ENCODE data around the gene MAPKAP1.
"Not testable (repeated sequence)": the region's sequence is repeated elsewhere in the genome, so short reads cannot be mapped to it uniquely, and the experiment has no call there.

Gene MAPKAP1

DNA sequence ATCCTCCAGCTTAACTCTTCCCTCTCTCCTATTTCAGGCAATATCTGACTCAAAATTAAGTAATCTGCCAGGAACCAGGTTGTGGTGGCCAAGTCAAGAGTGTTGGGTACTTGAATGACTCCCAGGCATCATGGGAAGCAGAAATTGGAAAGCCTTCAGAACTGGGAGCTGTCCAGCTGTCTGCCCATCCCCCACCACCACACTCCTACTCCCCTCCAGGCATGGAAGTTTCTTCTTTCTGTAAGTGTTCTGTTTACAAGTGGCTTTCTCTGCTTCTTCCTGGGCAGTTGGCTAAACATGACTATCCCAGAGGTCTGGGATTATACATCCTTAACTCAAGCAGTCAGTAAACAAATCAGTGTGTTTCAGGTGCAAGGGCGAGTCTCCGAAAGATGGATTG is 25.6 kb upstream of the MAPKAP1 start:
- no peak for DNase-seq (ENCODE audit: low spot score)

GRCh38 chr9:125730168-125730567 is 23.2 kb upstream of the MAPKAP1 start:
- DNase-seq (ENCODE audit: low spot score), result no peak

- DNase-seq (ENCODE audit: low spot score), result no peak
Observed at GRCh38 chr9:125726456-125727132, 19.6 kb upstream of the MAPKAP1 start.

- DNase-seq (ENCODE audit: low spot score), result no peak
Observed at GRCh38 chr9:125707472-125707804, 430 bp upstream of the MAPKAP1 start.

GRCh38 chr9:125705893-125706292 is 1.1 kb downstream of the MAPKAP1 start:
- DNase-seq (ENCODE audit: low spot score), result no peak

DNA sequence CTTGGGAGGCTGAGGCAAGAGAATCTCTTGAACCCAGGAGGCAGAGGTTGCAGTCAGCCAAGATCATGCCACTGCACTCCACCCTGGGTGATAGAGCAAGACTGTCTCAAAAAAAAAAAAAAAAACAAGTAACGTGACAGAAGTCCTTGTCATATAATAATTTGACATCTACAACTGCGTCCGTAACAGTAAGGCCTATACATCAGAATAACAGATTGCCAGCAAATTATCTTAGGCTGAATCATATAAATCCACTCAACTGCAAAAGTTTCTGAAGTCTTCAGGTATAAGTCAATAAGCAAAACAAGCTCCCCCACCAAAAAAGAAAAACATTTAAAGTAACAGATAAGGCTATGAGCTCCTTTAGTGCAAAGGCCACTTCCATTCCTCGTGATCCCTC is 3.3 kb downstream of the MAPKAP1 start:
- no peak for DNase-seq (ENCODE audit: low spot score)

DNA sequence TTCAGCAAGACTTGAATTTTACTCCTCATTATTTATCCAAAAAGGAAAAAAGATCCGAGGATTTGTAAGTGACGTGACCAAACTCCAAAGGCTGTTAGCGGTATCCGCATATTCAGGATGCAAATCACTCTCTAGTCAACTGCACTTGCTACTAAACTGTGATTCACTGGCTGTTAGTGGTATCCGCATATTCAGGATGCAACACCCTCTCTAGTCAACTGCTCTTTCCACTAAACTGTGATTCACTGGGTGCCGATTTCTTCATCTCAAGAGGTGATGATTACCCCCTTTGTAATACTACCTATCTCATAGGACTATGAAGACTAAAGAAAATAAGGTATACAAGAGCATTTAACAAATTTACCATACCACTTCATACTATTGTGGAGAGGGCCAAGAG is 5.7 kb downstream of the MAPKAP1 start:
- no peak for DNase-seq (ENCODE audit: low spot score)

DNA sequence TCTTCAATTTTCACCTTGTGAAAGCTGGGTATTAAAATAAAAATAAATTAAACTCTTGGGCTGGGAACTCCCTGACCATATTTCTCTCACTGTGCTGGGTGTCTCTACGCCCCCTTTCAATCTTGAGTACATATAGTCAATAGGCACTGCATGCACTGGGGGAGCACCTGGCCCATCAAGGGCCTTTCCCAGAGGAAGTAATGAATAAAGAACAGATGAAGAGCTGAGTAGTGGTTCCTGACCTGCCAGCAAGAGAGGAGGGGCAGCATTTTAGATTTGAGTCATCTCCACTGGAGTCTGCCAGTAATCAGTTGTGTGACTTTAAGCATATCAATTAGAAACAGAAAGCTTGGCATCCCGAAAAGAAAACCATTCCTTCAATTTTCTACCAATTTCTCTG is 6.2 kb downstream of the MAPKAP1 start:
- no peak for DNase-seq (ENCODE audit: low spot score)

DNA sequence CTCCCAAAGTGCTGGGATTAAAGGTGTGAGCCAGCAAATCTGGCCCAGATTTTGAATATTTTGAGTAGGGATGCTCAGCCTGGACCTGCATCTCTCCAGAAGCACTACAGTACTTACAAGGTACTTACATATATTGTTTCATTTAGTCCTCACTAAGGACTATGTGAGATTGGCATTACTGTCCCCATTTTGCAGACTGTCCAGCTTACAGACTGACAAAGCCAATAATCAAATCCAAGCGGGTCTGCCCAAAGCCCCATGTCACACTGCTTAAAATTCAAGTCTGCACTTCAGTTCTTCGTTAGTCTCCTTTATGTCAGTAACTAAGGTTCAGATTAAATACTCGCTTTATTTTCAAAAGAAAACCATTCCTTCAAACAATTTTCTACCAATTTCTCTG is 7.1 kb downstream of the MAPKAP1 start:
- no peak for DNase-seq (ENCODE audit: low spot score)

DNA sequence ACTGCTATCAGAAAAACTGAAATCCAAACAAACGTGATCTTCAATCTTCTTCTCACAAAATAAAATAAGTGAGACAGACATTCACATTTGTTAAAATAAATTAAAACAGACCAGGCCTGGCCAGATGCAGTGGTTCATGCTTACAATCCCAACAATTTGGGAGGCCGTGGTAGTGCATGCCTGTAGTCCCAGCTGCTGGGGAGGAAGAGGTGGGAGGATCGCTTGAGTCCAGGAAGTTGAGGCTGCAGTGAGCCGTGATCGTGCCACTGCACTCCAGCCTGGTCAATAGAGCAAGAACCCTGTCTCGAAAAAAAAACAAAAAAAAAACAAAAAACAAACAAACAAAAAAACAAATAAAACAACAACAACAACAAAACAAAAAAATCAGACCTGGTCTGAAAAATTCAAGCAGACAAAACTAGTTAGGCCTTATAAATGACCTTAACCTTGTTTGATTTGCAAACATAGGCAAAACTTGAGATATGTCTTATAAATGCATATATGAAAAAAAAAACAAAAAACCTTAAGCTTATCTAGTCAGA is 10.8 kb downstream of the MAPKAP1 start:
- no peak for DNase-seq (ENCODE audit: low spot score)

GRCh38 chr9:125695548-125695947 is 11.5 kb downstream of the MAPKAP1 start:
- DNase-seq (ENCODE audit: low spot score), result not testable (repeated sequence)

- DNase-seq (ENCODE audit: low spot score), result no peak
Observed at GRCh38 chr9:125694478-125694877, 12.5 kb downstream of the MAPKAP1 start.

DNA sequence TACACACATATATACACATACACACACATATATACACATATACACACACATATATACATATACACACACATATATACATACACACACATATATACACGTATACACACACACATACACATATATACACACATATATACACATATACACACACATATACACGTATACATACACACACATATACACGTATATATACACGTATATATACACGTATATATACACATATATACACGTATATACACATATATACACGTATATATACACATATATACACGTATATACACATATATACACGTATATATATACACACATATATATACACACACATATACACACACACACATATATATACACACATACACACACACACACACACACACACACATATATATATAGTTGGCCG is 13.5 kb downstream of the MAPKAP1 start:
- not testable (repeated sequence) for DNase-seq (ENCODE audit: low spot score)

DNA sequence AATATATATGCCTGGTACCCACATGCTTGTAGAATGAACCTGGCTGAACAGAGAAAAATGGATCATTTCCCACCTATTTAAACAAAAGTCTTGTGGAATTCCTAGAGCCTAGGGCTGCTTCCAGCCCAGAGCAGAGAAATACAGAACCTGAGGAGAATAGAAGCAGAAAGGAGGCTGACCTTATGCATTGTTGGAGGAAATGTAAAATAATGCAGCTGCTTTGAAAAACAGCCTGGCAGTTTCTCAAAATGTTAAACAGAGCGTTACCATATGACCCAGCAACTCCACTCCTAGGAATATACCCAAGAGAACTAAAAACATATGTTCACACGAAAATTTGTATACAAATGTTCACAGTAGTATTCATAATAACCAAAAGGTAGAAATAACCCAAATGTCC is 15.1 kb downstream of the MAPKAP1 start:
- no peak for DNase-seq (ENCODE audit: low spot score)

DNA sequence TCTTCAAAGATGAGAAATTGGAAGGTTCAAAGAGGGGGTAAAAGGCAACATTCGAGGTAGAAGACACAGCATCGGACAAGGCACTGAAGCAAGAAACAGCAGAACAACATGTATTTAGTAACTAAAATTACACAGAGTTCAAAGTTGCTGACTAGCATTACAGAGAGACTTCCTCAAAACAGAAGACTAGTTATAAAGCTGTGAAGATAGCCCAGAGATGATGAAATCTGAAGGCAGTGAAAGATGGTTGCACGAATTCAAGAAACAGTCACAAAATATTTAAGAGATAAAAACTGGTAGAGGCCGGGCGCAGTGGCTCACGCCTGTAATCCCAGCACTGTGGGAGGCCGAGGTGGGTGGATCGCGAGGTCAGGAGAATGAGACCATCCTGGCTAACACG is 16.3 kb downstream of the MAPKAP1 start:
- DNase-seq (ENCODE audit: low spot score), result no peak

DNA sequence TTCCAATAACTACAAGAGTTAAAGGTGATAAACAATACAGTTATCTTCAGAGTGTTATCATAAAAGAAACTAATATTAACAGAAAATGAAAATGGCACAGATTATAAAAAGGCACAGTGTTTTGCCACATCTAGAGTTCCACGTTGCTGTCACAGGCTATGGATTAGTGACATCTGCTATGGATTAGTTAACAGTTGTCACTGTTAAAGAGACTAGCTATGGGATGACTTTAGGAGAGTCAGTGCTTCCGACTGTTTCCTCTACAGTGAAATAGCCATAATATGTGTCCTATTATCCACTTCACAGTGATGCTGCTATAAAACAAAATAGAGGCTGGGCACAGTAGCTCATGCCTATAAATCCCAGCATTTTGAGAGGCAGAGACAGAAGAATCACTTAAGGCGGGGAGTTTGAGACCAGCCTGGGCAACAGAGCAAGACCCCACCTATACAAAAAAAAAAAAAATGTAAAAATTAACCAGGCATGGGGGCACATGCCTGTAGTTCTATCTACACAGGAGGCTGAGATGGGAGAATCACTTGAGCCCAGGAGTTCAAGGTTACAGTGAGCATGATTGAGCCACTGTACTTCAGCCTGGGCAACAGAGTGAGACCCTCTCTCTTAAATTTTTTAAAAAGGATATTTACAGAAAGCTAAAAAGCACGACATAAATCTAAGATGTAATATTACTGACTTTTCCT is 19.7 kb downstream of the MAPKAP1 start:
- DNase-seq (ENCODE audit: low spot score), result no peak

DNA sequence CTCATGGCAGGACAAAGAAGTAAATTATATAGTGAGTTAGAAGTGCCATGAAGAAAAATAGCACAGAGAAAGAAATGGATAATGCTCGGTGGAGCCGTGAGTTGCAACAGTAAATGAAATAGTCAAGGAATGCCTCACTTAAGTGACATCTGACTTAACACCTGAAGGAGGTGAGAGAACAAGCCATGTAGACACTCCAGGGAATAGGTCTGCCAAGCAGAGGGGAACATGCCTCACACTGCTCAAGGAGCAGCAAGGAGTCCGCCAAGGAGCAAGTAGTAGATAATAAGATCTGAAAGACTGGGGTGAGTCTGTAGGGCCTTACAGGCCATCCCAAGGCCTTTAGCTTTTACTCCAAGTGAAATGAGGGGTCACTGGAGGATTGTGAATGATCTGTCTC is 21.8 kb downstream of the MAPKAP1 start:
- no peak for DNase-seq (ENCODE audit: low spot score)

DNA sequence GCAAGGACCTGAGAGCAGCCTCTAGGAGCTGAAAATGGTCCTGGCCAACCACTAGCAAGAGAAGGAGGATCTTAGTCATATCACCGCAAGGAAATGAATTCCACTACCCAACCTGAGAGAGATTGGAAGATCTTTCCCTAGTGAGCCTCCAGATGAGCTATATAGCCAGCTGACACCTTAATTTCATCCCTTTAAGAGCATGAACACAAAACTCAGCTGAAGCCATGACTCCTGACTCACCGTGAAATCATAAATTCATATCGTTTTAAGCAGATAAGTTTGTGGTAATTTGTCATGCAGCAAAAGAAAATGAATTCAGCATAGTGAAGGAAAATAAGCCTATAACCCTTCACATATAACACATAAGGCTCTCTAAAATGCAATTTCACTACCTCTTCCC is 23.5 kb downstream of the MAPKAP1 start:
- DNase-seq (ENCODE audit: low spot score), result no peak

DNA sequence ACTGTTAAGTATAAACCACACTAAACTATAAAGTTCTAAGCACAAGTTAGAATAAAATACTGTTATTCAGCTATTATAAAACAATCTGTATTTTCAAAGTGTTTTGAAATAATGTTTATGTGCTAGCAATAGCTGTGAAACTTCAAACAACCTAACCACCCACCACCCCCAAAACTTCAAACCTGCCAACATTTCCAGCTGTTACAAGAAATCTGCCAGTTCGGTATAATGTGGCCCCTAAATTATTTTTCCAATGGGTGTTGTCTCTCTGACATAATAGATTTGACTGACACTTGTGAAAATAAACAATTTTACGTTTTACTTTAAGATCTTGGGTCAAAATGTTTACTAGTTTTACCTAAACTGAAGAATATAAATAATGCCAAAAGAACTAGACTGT is 24.7 kb downstream of the MAPKAP1 start:
- no peak for DNase-seq (ENCODE audit: low spot score)

DNA sequence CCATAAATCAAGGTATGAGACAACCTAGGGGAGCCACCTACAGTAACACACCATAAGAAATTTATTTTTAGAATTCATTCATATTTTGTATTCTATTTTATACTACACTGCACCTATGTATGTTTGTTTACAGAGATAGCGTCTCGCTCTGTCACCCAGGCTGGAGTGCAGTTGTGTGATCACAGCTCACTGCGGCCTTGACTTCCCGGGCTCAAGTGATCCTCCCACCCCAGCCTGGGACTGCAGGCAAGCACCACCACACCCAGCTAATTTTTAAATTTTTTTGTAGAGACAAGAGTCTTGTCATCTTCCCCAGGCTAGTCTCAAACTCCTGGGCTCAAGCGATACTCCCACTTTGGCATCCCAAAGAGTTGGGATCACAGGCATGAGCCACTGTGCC is 25.4 kb downstream of the MAPKAP1 start:
- no peak for DNase-seq (ENCODE audit: low spot score)

GRCh38 chr9:125681086-125681622 is 25.9 kb downstream of the MAPKAP1 start:
- no peak for DNase-seq (ENCODE audit: low spot score)

DNA sequence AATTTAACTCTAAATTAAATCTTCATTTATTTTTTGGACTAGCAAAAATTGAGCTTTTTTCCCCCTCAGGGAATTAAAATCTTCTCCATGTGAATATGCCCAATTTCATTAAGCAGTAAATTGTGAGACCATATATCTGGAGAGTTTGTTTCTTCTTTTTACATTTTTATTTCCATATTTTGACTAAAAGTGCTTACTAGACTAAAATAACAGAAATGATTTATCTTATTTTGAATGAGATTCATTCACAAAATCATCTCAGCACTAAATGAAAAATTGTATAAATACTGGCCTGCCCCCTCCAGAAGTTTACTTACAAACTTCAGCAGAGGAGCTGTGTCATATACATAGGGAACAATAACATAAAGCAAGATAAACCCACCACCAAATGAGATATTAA is 26.6 kb downstream of the MAPKAP1 start:
- DNase-seq (ENCODE audit: low spot score), result no peak

- no peak for DNase-seq (ENCODE audit: low spot score)
Observed at GRCh38 chr9:125679597-125680189, 27.3 kb downstream of the MAPKAP1 start.
